HG03175 (cell line): Measurements from ENCODE around the gene TTLL4.

ENCODE experiments used
- ATAC-seq: cut with Tn5 transposase; IDR thresholded peaks from one replicate; pipeline ENCODE4 v1.9.1; 2021; ENCODE audit warnings: mild to moderate bottlenecking, moderate library complexity; ENCODE audit not compliant: unreplicated experiment

The TTLL4 gene

DNA sequence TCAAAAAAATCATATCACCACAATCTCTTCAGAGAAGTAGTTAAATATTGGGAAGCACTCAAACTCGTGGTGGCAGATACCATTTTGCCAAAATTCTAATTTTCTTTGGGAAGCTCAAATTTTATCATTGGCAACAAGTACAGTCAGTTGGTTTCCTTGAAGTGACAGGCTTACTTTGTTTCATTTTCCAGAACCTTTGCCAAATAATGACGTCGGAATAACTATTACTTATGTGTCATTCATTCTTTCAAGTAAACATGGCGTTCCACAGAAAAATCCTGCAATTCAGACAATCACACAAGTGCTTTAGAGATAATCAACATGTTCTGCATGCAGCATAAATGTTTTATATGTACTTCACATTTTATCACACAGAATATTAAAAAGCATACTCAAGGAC lies 5.4 kb downstream of the TTLL4 start:
- no peak for ATAC-seq

DNA sequence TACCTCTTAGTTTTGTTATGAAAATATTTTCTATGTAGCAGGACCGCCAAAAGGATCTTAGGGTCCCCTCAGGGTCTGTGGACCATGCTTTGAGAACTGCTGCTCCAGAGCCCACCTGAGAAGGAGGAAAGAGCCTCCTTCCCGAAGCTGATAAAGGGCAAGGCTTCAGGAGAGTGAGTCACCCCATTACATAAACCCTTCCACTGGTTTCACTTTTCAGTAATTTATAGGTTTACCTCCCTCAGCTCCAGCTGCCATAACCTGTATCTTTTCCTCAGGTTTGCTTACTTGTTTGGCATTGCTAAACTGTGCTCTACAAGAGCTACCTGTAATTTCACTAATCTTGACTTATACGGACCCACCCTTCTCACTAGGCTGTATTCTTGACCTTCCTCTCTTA lies 6.6 kb downstream of the TTLL4 start:
- ATAC-seq: no peak

DNA sequence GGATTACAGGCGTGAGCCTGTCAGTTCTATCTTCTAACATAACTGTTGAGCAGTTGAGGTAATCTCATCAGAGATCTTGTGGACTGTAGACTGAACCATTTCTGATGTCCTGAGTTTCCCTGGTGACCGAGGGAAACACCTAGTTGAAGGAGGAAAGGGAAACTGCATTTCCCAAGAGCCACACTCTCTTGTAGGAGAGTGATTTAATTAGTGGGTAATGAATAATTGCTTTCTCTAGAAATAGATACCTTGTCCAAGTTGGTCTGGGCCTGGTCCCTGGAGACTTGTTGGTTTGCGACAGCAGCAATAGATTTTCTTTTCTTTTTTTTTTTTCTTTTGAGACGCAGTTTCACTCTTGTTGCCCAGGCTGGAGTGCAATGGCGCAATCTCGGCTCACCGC lies 7.4 kb downstream of the TTLL4 start:
- no peak for ATAC-seq

DNA sequence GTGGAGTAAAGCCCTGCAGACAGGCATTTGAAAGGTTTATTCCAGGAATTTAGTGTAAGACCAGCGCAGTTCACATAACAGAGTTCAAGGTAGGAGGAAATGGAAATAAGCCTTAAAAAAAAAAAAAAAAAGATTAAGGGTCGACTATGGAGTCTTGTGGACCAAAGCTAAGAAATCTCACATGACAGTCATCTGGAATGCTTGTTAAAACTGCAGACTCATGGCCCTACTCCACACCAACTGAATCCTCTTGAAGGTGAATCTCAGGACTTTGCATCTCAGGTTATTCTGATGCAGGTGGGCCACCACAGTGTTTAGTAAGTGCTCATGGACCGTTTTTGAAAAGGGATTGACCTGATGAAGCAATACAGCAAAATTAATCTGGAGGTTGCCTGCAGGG lies 8.8 kb downstream of the TTLL4 start:
- no peak for ATAC-seq

DNA sequence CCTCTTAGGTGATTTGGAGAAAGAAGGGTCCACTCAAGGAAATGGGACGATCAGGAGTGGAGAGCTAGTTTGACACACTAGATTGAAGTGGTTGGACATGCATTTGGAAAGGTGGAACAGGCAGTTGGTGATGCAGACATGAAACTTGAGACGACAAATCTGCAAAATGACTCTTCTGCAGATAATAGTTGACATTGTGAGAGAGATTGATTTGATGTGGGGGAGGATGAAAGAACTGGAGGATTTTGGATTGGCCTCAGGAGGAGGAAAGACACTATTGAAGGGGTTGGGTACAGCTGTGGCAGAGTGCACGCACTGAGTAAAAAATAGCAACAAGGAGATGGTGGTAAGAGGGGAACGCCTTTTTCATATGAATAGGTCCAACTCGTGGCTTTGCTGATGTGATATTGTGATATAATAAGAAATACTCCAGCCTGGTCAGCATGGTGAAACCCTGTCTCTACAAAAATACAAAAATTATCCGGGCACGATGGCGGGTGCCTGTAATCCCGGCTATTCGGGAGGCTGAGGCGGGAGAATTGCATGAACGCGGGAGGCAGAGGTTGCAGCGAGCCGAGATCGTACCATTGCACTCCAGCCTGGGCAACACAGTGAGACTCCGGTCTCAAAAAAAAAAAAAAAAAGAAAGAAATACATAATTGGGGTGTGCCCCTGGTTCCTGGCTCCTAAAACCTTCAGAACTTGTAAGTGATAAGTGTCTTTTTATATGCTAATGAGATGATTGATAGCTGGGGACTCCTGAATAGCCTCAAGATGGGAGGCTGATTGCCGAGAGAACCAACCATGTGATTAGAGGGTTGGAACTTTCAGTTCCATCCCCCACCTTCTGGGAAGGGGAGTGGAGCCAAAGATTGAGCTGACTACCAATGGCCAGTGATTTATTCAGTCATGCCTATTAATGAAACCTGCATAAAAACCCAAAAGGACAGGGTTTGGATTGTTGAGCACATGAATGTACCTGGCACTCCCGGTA lies 9.7 kb downstream of the TTLL4 start:
- ATAC-seq: no peak

DNA sequence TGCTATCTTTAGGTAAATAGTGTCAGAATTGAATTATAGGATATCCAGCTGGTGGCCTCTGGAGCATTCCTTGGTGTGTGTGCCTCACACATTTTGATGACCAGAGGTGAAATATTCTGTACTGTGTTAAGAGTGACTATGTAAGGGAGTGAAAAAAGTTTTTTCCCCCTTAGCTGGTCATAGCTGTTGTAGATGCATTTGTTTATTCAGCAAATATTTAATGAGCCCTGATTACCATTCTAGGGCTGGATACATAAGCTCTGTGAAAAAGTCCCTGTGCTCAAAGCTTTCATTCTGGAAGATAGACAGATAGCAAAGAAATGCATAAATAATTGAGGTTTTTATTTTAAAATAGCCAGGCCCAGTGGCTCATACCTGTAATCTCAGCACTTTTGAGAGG lies 10.9 kb downstream of the TTLL4 start:
- no peak for ATAC-seq

DNA sequence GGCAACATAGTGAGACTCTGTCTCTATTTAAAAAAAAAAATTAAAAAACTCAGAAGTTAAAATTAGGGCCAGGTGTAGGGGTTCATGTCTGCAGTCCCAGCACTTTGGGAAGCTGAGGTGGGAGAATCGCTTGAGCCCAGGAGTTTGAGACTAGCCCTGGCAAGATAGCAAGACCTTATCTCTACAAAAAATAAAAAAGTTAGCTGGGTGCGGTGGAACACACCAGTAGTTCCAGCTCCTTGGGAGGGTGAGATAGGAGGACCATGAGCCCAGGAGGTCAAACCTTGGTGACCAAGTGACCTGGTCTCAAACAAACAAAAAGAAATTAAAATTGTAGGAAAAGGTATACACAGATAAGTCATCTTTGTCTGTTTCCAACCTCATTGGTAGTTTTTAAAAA lies 11.3 kb downstream of the TTLL4 start:
- no peak for ATAC-seq

DNA sequence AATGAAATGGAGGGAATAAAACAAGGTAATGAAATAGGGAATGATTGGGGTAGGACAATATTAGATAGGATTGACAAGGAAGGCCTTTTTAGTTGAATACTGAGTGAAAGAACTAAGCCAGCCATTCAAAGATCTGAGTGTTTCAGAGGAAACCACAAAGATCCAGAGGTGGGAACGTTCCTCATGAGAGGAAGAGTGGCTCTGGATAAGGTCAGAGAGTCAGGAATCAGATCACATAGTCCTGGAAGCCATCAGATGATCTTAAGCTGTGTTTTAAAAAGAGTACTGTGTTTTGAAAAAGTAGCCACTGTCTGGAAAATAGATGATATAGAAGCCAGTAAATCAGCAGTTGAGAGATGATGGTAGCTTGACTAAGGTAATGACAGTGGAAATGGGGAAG lies 11.8 kb downstream of the TTLL4 start:
- ATAC-seq: no peak

DNA sequence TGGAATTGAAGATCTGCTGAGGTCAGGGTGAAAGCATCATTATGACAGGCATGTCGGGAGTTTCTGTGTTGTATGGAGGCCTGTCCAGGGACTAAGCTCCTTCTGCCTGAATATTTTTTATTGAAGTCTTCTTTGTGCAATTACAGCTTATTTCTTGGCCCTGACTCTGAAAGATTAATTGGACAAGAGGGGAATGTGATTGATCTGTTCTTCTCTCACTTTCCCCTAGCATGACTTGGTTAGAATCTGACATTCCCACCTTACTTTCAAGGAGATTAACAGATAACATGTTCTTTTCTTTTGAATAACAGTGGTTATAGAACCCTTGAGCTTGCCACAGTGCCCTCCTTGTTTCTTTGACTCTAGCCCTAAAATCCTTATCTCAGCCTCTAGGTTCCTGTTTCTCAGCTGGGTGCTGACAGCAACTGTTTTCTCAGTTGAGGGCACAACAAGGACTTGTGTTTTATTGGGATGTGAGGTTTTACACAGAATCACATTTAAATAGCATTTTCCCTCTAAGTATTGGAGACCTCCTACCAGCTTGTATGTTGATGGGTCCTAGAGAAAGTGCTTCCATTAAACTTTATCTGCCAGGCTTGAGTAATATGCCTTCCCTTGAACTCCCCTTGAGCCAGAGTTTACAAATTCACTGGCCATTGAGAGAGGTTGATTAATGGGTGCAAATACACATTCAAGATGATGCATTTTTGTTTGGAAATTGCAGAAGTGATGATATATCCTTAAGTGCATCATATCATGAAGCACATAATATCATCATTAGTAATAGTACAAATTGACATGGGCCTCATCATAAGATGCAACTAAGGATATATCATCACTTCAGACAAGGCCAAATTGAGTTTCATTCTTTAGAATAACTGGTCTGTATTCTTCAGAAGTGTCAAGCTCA lies 12.5 kb downstream of the TTLL4 start:
- ATAC-seq: no peak

DNA sequence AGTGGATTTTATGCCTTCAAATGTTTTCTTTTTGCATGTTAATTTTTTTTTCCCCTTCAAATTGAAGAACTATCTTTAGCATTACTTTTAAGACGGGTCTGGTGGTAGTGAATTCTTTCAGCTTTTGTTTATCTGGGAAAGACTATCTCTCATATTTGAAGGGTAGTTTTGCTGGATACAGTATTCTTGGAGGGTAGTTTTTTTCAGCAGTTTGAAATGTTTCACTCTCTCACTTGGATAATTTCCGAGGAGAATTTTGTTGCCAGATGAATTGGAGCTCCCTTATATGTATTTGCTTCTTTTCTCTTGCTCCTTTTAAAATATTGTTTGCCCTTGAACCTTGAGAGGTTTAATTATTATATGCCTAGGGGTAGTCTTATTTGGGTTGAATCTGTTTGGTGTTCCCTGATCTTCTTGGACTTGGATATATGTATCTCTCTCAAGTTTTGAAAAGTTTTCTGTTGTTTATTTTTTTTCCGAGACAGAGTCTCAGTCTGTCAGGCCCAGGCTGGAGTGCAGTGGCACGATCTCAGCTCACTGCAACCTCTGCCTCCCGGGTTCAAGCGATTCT lies 15.5 kb downstream of the TTLL4 start:
- ATAC-seq: no peak

DNA sequence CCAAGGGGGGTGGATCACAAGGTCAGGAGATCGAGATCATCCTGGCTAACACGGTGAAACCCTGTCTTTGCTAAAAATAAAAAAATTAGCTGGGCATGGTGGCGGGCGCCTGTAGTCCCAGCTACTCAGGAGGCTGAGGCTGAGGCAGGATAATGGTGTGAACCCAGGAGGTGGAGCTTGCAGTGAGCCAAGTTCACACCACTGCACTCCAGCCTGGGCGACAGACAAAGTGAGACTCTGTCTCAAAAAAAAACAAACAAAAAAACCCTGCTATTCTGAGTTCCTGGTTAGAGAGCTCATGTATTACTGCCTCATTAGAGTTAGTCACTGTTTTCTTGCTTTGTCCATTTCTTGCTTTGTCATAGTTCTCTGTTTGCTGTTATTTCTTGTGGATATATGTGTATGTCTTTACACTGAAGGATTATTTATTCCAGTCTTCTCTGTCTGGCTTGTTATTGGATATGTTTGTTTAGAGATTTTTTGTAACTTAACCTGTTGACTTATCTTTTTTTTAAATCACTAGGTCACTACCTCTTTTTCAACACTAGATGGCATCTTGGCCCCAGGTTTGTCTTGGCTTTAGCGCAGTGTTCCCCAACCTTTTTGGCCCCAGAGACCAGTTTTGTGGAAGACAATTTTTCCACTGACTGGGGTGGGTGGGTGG lies 17.0 kb downstream of the TTLL4 start:
- ATAC-seq: no peak

DNA sequence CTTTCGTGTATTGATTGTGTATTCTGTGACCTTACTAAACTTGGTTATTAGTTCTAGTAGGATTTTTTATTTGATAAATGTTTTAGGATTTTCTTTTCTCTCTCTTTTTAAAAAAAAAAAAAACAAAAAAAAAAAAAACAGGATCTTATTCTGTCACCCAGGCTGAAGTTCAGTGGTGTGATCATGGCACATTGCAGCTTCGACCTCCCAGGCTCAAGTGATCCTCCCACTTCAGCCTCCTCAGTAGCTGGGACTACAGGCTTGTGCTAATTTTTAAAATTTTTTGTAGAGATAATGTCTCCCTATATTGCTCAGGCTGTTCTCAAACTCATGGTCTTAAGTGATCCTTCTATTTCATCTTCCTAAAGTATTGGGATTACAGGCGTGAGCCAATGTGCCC lies 19.0 kb downstream of the TTLL4 start:
- no peak for ATAC-seq

DNA sequence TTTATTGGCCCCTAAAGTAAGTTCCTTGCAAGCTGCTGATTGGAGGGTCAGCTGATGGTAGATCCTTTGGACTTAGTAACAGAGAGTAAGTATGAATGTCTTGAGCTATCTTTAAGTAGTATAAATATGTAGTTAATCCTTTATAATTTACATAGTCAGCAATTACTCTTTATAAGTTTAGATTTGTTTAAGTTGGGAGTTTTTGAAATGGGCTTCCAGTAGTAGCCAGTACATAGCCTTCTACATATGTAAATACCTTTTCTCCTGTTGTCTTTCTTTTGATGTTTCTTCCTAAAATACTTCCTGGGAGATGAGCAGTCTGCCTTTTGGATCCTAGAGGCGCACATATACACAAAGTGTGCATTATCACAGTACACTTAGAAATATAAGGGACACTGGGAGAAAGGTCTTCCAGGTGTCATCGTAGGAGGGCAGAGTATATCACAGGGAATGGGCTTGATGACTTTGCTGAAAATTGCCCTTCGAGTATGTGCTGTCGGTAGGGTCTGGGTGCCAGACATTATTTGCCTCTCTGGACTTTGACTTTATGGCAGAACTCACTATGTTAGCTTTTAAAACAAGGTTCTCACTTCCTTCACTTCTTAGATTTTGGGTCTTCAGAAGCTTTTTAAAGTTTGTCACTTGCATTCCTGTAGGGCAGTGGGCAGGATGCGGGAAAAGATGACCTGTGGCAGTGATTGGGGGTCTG lies 21.6 kb downstream of the TTLL4 start:
- ATAC-seq: no peak

DNA sequence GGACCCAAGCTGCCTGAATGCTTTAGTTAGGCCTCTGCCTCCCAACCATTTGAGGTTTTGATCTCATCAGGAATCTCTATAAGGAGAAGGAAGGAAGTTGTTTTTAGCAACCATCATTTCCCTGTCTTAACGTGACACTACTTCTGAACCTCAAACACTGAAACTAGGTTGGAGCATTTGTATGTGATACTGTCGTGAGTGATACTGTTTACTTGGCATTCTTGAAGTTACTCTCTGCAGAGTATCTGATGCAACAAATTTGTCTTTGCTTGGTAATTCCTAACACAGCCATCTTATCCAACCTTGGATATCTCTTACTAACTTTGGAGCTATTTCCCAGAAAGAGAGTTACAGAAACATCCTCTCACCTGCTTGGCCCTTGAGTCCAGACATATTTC lies 22.1 kb downstream of the TTLL4 start:
- no peak for ATAC-seq

DNA sequence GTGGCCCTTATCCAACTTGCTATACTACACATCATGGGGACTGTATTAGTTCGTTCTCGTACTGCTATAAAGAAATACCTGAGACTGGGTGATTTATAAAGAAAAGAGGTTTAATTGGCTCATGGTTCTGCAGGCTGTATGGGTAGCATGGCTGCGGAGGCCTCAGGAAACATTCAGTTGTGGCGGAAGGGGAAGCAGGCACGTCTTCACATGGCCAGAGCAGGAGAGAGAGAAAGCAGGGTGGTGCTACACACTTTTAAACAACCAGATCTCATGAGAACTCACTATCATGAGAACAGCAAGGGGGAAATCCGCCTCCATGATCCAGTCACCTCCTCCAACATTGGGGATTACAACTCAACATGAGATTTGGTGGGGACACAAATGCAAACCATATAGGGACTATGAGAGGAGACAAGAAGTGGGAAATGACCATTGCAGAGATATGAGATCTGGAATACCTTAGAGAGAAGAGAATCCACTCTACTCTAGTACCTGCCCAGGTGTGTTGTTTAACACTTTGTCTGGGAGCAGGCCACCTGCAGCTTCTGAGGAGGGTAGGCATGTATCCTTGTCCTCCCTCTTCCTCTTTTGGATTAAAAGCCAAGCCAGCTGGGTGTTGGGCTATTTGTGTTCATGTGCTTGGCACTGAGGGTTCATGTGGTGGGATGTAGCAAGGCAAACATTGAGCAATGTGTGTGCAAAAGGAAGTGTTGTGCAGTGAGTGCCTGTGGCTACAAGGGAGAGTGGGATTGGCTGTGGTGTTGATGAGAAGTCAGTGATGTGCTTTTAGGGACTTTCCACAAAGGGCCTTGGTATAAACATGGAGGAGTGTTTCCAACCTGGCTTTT lies 22.8 kb downstream of the TTLL4 start:
- ATAC-seq: no peak

DNA sequence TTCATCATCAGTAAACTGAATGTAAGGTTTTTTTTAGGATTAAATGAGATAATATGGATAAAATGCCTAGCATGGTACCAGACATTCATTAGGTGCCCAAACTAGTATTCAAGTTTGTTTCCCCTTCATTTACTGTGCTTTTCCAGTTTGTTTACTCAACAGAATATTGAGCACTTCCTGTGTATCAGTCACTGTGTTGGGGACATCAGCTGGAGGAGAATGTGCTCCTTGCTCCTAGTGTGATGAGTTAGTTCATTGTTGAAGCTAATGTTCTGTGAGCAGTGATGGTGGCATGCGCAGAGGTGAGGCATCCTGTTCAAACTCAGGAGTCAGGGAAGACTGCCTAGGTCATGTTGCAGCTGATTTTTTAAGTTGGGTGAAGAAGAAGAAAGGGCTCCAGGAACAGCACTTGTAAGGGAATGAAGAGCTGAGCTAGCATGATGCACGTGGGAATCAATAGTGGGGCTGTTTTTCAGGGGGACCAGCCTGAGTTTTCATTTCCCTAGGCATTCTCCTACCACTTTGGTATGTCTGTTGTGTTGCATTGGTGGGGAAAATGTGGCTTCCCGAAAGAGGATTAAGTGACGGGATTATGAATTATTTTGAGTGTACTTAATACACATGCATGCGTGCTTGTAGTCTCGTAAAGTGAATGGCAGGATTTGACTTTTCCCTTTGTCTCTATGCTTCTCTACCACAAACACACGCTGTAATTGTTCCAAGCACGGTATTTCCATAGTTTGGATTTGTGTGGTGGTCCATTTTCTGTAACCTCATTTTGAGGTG lies 23.7 kb downstream of the TTLL4 start:
- ATAC-seq: no peak

DNA sequence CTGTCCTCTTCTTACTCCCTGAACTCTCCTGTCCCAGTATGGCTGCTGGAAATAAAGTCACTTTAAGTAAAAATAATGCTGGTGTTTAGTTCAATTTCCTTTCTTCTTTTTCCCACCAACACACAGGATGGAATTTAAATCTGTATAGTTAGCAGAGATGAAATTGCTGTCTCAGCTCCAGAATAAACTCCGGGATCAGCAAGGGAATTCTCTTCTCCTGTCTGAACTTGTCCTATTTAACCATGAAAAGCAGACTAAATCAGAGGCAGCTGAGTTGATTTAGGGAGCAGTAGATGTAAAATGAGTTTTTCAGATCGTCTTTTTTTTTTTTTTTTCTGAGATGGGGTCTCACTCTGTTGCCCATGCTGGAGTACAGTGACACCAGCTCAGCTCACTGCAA lies 25.9 kb downstream of the TTLL4 start:
- no peak for ATAC-seq

DNA sequence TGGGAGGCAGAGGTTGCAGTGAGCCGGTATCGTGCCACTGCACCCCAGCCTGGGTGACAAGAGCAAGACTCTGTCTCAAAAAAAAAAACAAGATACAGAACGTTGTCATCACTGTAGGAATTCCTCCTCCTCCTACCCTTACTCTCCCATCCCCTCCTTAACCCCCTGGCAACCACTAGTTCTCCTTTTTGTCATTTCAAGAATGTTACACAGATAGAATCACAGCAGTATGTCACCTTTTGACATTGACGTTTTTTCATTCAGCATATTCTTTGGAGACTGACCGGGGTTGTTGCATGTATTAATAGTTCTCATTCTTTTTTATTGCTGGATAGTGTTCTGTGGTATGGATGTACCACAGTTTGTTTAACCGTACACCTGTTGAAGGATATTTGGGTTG lies 32.4 kb downstream of the TTLL4 start:
- ATAC-seq: no peak

DNA sequence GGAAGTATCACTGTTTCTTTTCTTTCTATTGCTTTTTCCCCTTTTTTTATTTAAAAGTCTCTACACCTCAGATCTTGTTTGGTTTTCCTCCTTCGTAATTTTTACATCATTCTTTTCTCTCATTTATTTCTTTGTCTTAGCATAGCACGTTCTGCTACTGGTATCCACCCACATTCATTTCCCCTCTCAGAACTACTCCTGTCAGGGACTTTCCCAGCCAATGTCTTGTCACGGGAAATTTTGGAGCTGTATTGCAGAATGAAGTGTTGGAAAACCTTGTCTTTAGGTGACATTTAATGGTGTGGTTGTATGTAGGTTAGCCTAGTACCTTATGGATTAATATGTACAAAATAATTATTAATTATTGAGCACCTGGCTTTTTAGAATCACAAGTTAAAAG lies 34.0 kb downstream of the TTLL4 start:
- no peak for ATAC-seq
